D341Med (cell line): ENCODE data around the gene SLC5A2.
A peak's percentile ranks its signal among the peaks of the same experiment; 100 is the strongest.
"Not testable (repeated sequence)": the region's sequence is repeated elsewhere in the genome, so short reads cannot be mapped to it uniquely, and the experiment has no call there.

Experiments used
- DNase-seq: peaks from one replicate; pipeline ENCODE4 v3.0.0; 2012; ENCODE audit warnings: low spot score

SLC5A2 gene

DNA sequence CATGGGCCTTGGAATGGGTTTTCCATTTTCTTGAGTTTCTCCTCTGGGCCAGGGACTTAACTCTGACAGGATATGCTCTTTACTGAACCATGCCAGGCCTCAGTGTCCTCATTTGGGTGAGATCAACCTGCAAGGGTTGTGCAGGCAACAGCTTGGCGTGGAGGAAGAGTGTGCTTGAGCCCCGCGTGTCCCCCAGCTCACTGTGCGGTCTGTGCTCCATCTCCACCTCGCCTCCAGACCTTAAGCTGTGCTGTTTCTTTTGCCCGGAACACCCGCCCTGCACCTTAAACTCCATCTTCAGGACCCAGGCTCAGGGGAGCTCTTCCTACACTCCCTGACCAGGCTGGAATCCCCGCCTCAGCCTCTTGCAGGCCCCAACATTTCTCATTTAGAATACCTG, 15.6 kb downstream of the SLC5A2 start:
- DNase-seq, result no peak

DNA sequence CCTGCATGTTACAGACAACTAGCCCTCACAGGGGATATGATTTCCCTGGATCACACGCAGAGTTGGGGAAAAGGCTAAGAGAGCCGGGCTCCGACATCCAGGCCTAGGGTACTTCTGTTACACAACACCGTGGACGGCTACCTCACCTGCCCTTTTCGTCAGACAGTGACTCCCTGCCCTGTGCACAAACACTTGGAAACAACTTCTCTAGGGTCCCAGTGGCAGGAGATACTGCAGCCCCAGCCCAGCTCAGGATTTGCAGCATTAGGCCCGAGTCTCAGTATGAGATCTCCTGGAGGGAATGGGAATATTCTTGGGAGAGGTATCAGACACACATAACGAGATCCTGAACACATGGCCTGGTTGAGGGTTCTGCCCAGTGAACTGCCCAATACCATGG, 17.0 kb downstream of the SLC5A2 start:
- DNase-seq, result no peak

DNA sequence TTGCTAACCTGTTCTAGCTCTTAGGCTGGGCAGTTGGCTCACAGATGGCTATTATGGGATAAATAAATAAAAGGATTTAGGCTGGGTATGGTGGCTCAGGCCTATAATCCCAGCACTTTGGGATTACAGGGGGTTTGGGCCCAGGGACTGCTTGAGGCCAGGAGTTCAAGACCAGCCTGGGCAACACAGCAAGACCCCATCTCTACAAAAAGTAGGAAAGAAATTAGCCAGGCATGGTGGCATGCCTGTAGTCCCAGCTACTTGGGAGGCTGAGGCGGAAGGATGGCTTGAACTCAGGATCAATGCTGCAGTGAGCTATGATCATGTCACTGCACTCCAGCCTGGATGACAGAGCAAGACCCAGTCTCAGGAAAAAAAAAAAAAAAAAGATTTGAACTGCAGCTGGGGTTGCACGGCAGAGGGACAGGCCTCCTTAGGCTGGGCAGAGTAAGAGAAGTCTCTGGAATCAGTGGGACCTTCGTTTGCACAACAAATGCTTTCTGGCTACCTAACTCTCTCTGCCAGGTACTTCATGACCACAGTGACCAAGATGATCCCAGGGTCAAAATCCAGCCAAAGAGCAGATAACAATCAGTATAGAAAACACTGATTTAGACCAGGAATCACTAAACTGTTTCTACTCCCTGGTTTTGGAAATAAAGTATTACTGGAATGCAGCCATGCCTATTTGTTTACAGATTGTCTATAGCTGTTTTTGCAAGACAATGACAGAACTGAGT, 18.5 kb downstream of the SLC5A2 start:
- no peak for DNase-seq

GRCh38 chr16:31501966-31502348, 19.0 kb downstream of the SLC5A2 start:
- no peak for DNase-seq

GRCh38 chr16:31502981-31503380, 20.1 kb downstream of the SLC5A2 start:
- DNase-seq, result no peak

- not testable (repeated sequence) for DNase-seq
Measured at GRCh38 chr16:31503555-31503954, 20.6 kb downstream of the SLC5A2 start.

DNA sequence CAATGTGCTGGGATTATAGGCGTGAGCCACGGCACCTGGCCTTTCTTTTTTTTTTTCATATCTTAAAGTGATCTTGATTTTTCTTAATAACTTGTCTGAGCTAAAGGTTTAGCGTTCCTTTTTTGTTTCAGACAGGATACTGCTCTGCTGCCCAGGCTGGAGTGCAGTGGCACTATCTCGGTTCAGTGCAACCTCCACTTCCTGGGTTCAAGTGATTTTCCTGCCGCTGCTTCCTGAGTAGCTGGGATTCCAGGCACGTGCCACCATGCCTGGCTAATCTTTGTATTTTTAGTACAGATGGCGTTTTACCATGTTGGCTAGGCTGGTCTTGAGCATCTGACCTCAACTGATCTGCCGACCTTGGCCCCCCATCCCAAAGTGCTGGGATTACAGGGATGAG, 21.2 kb downstream of the SLC5A2 start:
- DNase-seq, result no peak

DNA sequence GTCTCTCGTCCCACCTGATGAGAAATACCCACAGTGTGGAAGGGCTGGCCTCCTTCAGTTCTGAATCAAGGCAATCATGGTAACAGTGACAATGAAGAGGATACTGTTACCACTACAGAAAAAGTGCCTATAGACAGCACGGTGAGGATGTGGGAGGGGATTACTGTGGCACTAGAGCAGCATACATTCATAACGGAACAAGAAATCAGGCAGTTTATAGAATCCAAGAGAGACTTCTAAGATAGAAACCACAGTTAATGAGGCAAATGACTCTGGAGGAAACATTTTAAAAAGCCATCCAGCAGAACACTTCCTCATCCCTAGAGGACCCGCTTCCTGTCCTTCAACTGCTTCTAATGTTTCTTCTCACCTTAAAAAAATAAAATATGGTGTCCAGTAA, 22.6 kb downstream of the SLC5A2 start:
- no peak for DNase-seq

- DNase-seq, result no peak
Measured at GRCh38 chr16:31507617-31507928, 24.6 kb downstream of the SLC5A2 start.

GRCh38 chr16:31507929-31508705, 25.2 kb downstream of the SLC5A2 start, which contains the start of gene RUSF1:
TSS of gene RUSF1 (minus strand) at chr16:31508391. CDS start at chr16:31508373, 18 bp downstream.
- DNase-seq, result peak; percentile 94

- no peak for DNase-seq
Measured at GRCh38 chr16:31508706-31509195, 25.8 kb downstream of the SLC5A2 start.

DNA sequence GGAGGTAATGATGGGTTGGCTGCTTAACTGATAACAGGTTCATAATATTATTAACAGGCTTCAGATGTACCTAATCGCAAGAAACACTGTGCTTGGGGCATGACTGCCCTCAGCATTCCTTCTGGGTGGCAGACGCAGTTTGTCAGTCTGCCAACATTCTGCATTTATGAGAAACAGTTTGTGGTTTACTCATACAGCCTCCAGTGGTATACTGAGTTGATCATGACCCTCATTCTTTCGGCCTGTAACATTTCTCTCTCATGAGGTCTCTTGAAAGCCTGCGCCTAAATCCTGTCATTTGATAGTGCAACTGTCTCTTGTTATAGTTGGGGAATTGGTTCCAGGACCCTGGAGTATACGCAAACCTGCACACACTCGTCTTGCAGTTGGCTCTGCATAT, 30.2 kb downstream of the SLC5A2 start:
- no peak for DNase-seq

DNA sequence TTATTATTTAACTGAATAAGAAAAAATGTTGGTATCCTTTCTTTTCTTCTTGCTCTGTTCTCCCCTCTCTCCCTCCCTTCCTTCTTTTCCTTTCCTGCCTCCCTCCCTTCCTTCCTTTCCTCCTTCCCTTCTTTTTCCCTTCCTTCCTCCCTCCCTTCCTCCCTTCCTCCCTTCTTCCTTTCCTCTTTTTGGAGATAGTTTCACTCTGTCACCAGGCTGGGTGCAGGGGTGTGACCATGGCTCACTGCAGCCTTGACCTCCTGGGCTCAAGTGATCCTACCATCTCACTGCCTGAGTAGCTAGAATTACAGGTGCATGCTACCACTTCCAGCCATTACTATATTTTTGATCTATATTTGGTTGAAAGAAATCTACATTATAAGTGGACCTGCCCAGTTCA, 31.0 kb downstream of the SLC5A2 start:
- DNase-seq, result no peak

DNA sequence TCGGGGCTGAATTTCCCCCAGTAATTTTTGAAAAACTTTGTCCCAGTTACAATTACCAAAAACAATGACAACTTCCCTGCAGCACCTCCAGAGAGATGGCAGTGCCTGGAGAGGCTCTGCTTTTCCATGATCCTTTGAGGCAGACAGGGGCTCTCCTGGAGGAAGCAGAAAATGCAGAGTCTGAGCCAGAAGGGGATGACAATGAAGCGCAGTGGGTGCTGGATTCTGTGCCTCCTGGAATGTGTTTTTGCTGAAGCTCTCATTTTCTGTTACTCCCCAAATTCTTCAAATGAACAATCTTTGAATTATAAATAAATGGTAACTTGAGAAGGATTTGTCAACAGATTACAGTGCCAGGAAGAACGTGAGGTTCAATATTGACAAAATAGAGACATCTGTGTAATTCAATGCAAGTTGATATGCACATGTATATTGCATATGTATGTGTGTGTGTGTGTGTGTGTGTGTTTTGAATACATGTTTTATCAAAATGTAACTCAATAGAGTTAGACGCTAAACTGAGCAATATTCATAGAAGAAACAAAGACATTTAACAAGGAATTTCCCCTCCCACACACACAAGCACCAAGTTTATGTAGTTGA, 35.0 kb downstream of the SLC5A2 start:
- DNase-seq, result no peak

DNA sequence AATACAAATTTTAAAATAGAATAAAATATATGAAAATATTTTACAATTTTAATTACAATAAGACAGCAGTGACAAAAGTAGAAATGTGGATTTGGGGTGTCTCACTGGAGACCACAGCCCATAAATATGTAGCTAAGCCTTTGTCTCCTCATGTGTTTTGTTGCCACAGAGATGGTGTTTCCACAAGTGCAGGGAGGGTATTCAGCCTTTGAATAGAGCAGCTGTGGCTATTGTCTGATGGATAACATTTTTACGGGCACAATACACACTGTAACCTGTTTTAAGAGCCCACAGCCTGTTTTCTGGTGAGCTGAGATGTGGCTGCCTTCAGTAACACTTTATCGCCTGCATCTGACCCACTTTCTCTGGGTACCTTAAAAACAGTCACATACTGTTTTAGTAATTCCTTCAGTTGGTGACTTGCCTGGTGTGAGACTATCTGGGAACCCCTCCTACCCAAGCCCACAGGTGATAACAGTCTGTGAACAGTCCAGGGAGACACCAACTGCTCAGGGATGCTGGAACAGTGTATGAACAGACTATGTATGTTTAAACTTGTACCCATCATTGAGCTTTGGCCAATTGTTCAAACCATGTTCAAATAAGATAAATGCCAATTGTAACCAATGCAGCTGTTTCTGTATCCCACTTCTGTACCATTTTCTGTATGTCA, 37.0 kb downstream of the SLC5A2 start:
- DNase-seq, result no peak

DNA sequence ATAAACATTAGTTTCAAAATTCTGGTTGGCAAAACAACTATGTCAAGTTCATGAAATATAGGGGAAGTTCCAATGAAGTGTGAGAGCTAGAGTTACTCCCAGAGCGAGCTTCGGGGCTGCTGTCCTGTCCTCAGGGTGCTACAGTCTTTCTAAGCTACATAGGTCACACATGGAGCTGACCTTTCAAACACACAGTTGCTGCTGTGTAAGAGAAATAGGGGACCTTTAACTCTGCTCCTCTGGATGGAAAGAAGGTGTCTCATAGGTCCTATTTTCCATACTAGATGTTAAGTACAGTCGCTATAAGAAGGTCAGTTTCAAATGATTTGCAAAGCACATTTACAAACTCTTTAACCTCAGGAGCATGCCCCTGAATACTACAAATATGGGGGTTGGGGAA, 38.4 kb downstream of the SLC5A2 start:
- DNase-seq, result no peak

DNA sequence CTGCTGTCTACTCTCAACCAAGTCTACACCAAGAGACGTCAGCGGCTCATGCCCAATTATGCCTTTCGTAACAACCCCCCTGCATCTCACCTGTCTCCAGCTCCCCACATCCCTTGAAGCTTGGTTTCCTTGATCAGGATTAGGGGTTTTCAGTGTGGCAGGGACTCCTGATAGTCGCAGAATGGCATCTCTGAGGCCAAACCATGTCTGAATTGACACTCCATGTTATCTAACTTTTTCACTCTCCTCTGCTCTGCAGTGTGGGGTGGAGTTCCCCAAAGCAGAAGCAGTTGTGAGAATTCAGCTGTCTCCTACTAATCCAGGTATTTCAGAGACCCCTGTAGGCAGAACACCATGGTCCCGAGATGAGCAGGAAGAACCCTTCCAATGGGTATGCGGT, 39.1 kb downstream of the SLC5A2 start:
- no peak for DNase-seq

- DNase-seq, result not testable (repeated sequence)
Measured at GRCh38 chr16:31523768-31524167, 40.8 kb downstream of the SLC5A2 start.

GRCh38 chr16:31525113-31525512, 42.2 kb downstream of the SLC5A2 start:
- DNase-seq, result no peak

GRCh38 chr16:31527734-31528274, 44.9 kb downstream of the SLC5A2 start, which contains the start of gene AHSP:
TSS of gene AHSP (plus strand) at chr16:31527900. CDS start at chr16:31528140, 240 bp downstream.
- no peak for DNase-seq

DNA sequence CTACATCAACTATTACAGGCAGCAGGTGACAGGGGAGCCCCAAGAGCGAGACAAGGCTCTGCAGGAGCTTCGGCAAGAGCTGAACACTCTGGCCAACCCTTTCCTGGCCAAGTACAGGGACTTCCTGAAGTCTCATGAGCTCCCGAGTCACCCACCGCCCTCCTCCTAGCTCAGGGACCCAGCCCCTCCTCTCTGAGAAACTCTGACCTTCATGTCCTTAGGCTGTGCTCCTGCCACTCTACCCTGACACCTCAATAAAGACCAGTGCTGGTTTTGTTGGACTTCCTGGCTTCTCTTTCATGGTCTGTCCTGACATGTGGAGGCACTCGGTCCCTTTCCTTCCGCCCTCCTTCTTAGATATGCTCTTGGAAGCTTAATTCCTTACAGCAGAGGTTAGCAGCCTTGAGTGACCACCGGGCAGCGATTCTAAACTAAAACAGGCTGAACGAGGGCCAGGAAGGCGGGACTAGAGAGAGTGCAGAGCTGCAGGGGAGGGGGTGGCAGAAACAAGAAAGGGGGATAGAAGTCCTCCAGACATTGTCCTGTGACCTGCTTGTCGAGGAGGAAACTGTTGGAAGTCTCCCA, 45.7 kb downstream of the SLC5A2 start:
- DNase-seq, result no peak
